KG1 (cell line): Measurements from ENCODE around the gene CFAP74.

Source experiments
- DNase-seq: peaks from one replicate; lab custom pipeline; 2025; lab: John Stamatoyannopoulos, UW

Gene CFAP74

DNA sequence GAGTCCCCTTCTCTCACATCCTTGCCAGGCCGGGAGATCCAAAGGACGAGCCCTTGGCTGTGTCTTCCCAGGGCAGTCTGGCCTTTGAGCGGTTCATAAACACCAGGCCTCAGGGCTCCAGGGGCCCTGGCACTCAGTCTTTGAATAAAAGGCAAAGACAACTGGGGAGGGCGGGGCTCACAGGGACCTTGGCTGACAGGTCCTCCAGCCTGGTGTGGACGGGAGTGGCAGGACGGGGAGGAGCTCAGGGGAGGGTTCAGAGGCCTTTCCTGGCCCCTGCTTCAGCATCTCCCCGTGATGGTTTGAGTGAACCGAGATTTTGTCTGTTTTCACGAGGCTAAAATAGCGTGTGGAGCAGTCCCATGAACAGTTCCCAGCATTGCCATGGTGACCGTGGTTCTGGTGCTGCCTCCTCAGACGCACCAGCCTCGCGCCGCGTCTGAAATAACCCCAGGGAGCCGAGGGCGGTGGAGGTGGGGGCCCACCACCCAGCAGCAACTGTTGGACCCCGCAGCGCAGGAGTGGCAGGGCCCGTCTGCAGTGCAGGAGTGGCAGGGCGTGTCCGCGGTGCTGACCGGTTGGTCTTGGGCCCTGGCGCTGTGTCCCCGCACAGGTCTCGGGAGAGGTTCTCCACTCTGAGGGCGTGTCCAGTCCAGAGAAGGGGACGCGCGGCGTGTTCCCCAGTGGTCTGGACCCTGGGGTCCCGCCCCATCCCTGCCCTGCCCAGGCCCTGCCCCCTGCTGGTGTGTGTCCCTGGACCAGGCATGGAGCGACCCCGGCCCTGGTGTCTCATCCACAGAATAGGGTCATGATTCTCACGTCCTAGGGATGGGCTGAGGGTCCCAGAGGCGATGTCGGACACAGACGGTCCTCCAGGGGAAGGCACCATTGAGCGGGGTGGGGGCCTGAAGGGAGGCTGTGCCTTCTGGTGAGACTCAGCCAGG is 39.5 kb upstream of the CFAP74 start:
- no peak for DNase-seq

DNA sequence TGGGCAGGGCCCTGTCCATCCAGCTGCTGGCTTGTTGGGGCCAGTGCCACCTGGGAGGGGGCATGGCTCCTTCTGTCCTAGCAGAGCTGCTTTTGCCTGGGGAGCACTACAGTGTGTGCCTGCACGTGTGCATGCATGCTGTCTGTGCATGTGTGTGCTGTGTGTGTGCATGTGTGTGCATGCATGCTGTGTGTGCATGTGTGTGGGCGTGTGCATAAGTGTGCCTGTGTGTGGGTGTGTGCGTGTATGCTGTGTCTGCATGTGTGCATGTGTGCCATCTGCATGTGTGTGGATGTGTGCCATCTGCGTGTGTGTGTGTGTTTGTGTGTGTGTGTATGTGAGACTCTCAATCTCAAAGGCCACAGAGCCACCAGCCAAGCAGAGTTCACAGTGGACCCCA is 38.3 kb upstream of the CFAP74 start:
- no peak for DNase-seq

DNA sequence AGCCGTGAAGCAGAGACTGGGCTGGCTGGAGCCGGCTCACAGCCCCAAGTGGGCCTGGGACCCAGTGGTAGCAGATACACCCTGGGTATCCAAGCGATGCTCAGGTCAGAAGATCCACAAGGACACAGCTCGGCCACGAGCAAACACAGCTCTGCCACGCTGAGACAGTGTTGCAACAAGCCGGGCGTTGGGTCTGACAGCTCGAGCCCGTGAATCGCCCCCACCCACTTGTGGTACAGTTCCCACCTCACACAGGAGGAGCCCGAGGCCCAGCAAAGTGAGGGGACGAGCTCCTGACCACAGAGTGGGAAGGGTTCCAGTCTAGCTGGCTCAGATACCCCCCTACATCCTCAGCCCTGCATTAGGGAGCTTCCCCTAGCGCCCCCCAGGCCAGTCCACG is 37.7 kb upstream of the CFAP74 start:
- DNase-seq, result no peak

DNA sequence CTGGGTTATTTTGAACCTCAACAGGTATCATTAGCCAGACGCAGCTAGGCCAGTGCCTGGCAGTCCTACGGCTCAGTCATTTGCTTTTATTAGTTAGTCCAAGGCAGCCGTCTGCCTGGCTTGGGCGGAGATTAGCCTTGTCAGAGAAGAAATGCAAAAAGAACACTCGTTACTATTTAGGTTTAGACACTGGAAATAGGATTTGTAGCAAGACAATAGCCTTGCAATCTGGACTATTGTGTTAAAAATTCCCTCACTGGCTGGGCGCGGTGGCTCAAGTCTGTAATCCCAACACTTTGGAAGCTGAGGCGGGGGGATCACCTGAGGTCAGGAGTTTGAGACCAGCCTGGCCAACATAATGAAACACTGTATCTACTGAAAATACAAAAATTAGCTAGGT is 35.7 kb upstream of the CFAP74 start:
- no peak for DNase-seq

DNA sequence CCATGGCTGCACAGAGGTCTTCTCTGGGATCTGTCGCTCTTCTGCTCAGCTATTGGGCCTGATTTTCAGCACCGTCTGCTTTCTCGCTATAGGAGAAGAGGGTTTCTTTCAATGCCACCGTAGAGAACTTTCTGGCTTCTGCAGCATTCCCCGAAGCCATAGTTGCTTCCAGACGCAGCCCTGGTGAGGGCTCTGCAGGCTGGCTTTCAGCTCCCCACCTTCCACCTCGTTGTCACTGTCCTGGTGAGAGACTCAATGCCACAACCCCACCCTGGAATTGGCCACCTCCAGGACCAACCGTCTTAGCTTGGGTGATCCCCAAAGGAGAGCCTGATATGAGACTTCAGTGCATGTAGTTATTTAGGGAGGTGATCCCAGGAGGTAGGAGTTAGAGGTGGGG is 34.6 kb upstream of the CFAP74 start:
- DNase-seq, result no peak

DNA sequence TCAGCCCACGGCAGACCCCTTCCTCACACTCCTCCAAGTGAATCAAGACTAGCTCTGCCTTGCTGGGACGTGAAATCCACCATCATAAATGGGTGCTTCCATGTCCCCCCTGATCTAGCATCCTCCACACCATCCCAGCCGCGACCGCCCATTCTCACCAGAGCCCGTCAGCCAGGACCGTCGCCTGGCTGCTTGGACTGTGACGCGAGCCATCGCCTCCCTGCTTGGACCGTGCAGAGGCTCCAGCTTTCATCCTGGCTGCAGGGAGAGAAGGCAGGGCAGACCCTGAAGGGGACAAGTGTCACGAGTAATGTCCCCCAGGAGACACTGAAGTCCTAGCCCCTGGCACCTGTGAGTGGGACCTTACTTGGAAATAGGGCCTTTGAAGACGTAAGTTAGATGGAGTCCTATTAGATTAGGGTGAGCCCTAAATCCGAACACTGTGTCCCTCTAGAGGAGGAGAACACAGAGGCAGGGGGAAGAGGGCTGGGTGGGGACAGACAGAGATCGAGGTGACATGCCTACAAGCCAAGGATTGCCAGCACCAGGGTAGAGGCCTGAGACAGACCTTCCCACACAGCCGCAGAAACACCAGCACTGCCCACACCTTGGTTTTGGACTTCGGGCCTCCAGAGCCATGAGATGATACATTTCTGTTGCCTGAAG is 33.9 kb upstream of the CFAP74 start:
- DNase-seq, result no peak

DNA sequence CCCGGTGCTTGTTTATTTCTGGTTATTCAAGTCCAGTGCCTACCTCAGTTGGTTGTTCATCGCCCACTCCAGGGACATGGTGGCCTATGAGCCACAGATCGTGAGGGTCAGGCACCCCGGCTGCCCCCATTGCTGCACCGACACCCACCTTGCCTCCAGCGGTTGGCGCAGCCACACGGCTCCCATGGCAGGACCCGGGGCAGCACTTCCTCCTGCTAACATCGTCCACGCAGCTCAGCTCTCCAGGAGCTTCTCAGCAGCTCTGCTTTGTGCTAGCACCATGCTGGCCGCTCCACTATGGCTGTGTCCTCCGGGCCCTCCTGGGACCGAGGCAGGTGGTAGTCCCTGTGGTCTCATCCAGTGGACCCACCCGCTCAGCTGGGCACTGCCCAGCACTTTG is 32.7 kb upstream of the CFAP74 start:
- DNase-seq, result no peak

DNA sequence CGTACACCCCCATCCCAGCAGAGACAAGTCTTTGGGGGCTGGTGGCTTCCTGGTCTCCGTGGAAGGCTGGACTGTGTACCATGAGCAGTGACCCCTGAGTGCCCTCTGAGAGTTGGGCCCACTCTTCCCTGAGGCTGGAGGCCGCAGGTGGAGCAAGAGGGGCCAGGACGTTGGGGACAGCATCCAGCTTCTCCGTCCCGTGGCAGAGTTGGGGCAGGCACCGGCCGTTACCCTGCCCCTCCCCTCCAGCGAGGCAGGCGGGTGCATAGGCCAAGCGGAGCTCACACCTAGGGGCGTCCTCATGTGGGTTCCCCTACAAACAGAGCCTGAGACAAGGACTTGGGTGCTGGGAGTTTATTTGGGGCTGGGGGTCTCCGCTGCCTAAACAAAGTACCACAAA is 29.6 kb upstream of the CFAP74 start:
- no peak for DNase-seq

DNA sequence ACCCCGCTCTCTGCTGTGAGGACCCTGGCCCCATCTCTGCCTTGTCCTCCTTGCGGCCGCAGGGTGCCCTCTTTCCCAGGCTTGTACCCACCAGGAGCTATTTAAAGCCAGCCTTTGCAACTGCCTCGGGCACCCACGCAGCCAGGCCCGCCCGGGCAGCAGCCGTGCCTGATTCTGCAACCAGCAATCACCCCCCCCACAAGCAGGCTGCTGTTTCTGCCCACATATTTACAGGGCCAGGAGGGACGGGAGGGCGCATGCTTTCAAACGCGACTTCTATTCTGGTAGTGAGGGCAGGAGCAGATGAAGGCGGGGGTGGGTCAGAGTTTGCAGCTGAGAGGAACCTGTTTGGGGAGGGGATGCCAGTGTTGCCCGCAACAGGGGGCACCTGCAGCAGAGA is 29.2 kb upstream of the CFAP74 start:
- no peak for DNase-seq

DNA sequence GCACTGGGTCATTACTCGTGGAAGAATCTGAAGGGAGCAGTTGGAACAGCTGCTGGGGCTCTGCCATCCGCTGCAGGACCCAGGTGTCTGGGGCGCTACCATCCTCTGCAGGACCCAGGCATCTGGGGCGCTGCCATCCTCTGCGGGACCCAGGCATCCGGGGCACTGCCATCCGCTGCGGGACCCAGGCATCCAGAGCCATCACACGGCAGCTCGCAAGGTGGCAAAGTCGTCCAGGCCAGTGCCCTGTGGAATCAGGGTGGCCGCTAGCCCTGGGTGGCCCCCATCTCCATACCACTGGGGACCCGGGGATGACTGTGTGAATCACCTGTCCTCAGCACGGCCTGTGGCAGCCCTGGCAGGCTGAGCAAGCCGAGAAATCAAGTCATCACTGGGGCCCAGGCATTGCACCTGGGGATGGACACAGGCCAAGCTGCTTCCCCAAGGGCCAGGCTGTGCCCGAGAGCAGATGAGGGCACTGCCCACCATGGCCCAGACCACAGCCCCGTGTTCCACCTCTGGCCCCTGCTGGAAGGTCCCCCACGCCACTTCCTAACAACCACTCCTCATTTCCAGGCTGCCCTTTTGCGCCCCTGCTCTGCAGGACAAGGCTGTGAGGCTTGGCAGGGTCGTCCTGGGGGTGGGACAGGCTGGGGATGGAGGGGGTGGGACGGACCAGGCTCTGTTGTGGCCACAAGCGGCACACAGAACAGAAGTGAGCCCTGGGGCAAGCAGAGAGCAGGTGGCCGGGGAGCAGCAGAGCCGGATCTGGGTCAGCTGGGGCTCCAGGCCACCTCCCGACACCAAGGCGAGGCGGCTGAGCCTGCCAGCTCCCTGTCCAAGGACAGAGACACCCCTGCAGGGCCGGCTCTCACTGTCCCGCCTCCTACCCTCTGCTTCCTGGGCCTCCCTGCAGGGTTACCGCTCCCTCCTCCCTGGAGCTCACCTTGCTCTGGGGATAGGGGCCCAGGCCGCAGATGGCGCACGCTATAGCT is 28.3 kb upstream of the CFAP74 start:
- DNase-seq, result no peak

DNA sequence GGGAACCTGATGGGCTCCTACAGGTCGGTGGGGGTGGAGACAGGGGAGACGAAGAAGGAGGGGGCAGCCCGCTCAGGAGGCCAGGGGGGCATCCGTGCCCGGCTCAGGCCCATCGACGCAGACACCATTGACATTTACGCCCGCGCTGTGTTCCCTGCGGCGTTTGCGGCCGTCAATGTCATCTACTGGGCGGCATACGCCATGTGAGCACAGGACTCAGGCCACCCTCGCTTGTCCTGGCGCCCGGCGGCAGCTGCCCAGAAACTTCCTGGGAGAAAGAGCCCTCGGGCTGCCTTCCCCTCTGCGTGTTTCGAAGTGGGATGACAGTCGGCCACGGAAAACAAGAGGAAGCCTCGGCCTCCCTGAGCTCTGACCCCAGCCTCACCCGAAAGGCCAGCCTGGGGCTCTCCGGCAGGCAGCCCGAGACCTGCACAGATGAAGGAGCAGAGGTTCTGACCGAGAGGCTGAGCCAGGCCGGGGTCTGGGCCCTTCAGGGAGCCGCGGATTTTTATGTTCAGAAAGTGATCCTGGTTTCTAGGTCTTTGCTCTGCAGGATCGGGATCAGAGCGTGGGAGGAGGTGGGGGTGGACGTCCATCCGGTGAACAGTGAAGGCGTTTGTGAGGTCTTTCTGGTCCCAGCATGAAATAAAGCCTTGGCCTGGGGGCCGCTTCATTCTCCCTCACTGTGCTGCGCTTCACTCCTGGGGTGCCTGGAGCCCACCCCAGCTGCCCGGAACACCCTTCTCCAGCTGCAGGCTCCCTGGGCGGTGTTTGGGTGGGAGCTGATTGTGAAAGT is 26.7 kb upstream of the CFAP74 start:
- no peak for DNase-seq

DNA sequence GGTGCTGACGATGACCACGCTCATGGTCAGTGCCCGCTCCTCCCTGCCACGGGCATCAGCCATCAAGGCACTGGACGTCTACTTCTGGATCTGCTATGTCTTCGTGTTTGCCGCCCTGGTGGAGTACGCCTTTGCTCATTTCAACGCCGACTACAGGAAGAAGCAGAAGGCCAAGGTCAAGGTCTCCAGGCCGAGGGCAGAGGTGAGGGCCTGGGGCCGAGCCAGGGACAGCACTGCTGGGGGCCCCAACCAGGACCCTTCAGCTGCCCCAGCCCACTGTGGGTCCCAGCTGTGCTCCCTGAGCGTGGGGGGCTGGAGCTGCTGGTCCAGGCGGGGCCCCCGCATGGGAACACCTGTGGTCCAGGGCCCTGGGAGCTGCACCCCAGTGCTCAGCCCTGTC is 26.0 kb upstream of the CFAP74 start:
- DNase-seq, result no peak

DNA sequence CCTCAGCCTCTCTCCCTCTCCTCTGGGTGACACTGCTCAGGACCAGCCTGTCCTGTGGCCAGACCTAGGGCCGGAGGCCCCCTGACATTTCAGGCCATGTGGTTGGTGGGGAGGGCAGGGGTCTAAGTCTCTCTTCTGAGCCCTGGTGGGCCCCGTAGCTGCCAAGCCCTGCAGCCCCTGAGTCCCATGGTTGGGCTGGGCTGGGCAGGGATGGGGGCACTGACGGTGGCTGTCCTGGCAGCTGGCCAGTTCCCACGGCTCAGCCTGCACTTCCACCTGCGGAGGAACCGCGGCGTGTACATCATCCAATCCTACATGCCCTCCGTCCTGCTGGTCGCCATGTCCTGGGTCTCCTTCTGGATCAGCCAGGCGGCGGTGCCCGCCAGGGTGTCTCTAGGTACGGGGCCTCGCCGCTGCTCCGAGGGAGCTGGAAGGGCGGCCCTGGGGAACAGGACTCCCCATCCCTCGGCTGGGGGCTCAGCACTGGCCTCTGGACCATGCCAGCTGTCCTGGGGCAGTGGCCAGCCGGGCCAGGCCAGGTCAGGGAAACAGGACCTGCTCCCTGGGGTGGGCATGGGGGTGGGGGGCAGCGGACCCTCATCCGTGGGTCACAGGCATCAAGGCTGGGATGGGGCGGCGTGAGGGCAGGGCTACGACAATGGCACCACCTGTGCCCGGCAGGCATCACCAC is 25.4 kb upstream of the CFAP74 start:
- DNase-seq, result no peak

DNA sequence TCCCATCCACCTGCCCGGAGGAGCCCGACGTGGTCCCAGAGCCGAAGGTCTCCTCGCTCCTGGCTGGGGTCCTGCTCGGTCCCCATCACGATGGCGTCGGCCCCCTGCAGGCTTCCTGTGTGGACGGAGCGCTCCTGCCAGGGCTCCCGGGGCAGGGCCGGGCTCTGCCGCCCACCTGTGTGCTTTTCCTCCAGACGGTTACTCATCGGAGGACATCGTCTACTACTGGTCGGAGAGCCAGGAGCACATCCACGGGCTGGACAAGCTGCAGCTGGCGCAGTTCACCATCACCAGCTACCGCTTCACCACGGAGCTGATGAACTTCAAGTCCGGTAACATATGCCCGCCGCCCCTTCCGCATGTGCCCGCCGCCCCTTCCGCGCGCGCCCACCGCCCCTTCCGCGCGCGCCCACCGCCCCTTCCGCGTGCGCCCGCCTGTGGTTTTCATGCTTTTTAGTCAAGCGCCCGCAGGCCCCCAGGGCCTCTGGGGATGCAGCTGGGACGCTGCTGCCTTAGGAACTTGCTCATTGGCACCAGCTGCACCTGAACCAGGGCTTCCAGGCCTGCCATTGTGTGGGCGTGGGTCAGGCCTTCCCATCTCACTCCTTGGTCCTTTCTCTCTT is 24.5 kb upstream of the CFAP74 start:
- DNase-seq, result no peak

DNA sequence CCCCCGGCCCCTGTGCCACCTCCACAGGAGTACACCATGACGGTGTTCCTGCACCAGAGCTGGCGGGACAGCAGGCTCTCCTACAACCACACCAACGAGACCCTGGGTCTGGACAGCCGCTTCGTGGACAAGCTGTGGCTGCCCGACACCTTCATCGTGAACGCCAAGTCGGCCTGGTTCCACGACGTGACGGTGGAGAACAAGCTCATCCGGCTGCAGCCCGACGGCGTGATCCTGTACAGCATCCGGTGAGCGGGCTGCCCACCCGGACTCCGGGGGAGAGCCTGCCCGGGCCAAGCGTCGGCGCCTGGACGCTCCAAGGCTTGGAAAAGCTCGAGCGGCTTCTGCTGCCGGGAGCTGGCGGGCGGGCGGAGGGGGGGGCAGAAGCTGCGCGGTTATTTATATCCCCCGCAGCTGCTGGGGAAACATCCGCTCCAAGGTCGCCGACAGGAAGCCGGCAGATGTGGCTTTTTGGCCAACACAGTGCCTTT is 21.9 kb upstream of the CFAP74 start:
- DNase-seq, result no peak

DNA sequence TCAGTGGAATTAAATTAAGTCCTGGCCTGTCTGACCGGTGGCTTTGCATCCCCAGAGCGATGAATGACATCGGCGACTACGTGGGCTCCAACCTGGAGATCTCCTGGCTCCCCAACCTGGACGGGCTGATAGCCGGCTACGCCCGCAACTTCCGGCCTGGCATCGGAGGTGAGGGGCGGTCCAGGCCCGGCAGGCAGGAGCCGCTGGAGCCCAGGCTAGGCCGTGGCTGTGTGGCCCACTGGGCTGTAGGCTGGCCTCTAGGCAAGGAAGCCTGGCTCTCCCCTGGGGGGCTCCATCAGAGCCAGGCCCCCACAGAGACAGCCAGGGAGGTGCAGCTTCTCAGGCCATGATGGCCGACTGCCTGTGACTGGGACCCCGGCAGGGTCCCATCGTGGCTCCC is 21.3 kb upstream of the CFAP74 start:
- DNase-seq, result no peak

DNA sequence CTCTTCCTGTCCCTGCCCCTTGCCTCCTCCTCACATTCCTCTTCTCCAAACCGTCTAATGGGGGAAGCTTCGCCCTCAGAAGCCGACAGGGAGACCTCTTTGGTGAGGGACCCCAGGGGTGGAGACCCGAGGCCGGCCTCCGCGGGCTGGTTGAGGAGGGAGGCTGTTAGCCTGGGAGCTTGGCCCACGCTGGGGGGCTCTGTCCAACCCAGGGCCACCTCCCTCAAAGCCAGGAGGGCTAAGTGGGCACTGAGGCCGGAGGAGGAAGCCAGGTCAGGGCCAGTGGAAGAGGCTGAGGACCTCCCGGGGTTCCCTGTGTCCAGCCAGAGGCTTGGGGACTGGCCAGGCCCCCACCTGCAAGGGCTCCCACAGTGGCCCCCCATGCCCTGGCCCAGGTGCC is 20.9 kb upstream of the CFAP74 start:
- no peak for DNase-seq

DNA sequence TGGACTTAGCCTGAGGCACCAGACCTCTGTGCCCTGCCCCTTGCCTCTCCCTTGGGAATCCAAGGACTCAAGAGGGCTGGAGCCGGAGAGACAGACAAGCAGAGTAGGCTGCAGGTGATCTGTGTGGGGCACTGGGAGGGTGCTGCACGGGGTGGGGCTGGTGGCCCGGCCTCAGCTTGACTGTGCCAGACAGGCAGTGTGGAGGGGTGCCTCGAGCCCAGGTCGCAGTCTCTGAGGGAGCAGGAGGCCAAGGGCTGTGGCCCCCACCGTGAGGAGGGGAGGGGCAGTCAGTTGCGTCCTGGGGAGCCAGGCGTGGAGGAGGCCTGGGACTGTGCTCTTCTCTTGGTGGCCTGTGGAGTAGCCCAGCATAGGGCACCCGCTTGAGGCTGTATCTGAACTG is 19.6 kb upstream of the CFAP74 start:
- DNase-seq, result no peak

DNA sequence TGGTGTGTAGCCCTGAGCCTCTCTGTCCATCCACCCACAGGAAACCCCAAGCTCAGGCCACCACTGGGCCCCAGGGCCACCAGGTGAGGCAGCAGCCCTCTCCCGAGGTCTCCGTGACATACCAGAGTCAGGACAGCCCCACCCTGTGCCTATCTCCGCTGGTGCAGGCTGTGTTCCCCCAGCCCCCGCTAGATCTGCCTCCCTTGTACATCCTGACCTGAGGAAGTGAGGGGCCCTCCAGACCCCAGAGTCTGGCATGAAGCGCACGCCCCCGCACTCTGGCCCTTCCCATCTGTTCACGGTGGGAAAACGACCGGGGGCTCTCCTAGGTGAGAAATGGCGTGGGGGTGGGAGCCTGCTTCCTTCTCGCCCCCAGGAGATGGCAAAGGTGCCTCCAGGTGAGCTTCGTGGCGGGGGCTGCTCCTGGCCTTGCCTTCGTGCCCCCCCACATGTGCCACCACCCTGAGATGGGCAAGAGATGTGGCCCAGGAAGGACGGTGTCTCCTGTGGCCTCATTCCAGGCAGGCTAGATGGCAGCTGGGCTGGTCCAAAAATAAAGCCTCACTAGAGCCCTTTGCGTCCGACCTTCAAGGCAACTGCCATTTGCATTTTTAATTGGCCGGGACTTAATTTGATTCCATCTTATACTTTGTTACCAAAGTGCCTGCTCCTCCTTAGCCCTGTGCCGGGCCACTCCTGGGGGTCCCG is 18.6 kb upstream of the CFAP74 start:
- DNase-seq, result no peak

DNA sequence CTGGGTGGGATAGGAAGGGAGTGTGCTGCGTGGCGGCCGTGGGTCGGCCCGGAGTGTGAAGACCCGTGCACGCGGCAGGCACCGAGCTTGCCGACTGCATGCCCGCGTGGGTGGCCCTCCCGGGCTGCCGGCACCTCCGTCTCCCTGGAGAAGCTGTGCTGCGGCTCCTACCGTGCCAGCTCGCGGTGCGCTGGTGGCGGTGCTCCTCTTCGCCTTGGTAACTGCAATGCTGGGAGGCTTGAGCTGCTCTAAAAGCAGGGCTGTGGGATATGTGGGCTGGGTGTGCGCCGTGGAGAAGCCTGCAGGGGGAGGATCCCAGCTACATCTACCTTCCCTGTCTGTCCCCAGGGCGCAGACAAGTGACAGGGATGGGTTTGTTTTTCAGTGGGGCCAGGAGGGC is 18.0 kb upstream of the CFAP74 start:
- no peak for DNase-seq
